ENCODE data around the gene CCDC85B. TPM values are rescaled to one million over a fixed set of nuclear protein-coding genes. Genes with fewer than 3 reads are reported as not detected.

The CCDC85B gene
- polyA plus RNA-seq, 3 donors = 20.8 to 35.2 (median 24.4) TPM

DNA sequence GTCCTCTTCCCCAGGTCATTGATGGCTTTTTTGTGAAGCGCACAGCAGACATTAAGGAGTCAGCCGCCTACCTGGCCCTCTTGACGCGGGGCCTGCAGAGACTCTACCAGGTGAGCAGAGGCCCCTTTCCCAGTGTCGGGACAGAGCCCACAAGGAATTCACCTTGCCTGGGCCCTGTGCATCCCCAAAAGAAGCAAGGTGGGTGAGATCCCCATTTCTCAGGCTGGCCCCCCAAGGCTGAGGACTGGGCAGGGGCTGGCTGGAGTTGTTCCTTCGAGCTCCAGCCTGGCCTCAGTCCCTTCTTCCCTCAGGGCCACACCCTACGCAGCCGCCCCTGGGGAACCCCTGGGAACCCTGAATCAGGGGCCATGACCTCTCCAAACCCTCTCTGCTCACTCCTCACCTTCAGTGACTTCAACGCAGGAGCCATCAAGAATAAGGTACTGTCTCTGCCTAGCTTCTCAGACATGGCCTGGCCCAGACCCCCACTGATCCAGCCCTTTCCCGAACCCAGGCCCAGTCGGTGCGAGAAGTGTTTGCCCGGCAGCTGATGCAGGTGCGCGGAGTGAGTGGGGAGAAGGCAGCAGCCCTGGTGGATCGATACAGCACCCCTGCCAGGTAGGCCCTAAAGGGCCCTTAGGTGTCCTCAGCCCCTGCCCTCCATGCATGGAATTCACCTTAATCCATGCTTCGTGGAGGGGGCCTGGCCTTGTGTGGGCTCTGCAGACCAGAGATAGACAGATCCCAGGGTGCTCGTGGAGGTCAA is 25.6 kb upstream of the CCDC85B start:
- WGBS (ENCODE audit: insufficient coverage) = 96% methylated on average over 18 of the region's 18 CpGs
- H3K9me3 Mint-ChIP-seq = no peaks in the 10 kb centered on the region
- peaks cover 40 to 60% of the 10 kb centered on the region in 2 donors for H3K36me3 Mint-ChIP-seq
- Histone ChIP-seq H3K4me2 (replicated peaks; ENCODE audit: extremely low read depth, low read length, poor library complexity, severe bottlenecking) (no peak overlapping the region), H4K20me1 (ENCODE audit: insufficient read depth, low read length) (peaks cover 43% of the 10 kb centered on the region), H2AFZ (ENCODE audit: insufficient read depth, low read depth, low read length, poor library complexity, severe bottlenecking) (no peak overlapping the region), H3K36me3 (replicated peaks in 1 of 2; ENCODE audit: control insufficient read depth in 1 of 2, insufficient read depth in 2 of 2, low read length in 2 of 2) (peaks cover 48 to 58% of the 10 kb centered on the region in 2 donors), H3K9me3 (replicated peaks in 1 of 2; ENCODE audit: control insufficient read depth in 1 of 2, insufficient read depth in 1 of 2, low read length in 2 of 2) (no peaks in the 10 kb centered on the region), H3K27me3 (ENCODE audit: control insufficient read depth in 2 of 2, insufficient read depth in 2 of 2, low read length in 2 of 2) (no peaks in the 10 kb centered on the region), H3K79me2 (ENCODE audit: insufficient read depth, low read length) (peaks cover 30% of the 10 kb centered on the region), H3K4me3 (replicated peaks in 1 of 3; ENCODE audit: low read depth in 2 of 3, low read length in 3 of 3) (no peak overlapping the region), H3K9ac (ENCODE audit: insufficient read depth, low read length, poor library complexity, severe bottlenecking) (no peak overlapping the region), H3K27ac (ENCODE audit: low read depth in 1 of 2, low read length in 2 of 2) (no peak overlapping the region), H3K4me1 (ENCODE audit: control insufficient read depth in 1 of 2, insufficient read depth in 2 of 2, low read length in 2 of 2) (peaks cover 16 to 28% of the 10 kb centered on the region in 2 donors)
- H3K27me3 Mint-ChIP-seq (ENCODE audit: low read depth in 3 of 3) = peaks cover 0 to 11% (median 5%) of the 10 kb centered on the region in 3 donors
- DNase-seq = no peak
- peak overlapping the region in 2 of 7 donors; percentile 43 to 53 for H3K27ac Mint-ChIP-seq
- no peak overlapping the region for H3K4me3 Mint-ChIP-seq
- TF ChIP-seq CTCF (IDR thresholded peaks at IDR 0.05) = no peak
- intact Hi-C loops (cut with micrococcal nuclease) = no loop called here
- H3K4me1 Mint-ChIP-seq = peaks cover 29% of the 10 kb centered on the region

GRCh38 chr11:65865550-65866172 is 24.8 kb upstream of the CCDC85B start:
- peak overlapping the region in 1 of 7 donors; percentile 12 for H3K27ac Mint-ChIP-seq
- H3K9me3 Mint-ChIP-seq = no peaks in the 10 kb centered on the region
- peaks cover 40 to 60% of the 10 kb centered on the region in 2 donors for H3K36me3 Mint-ChIP-seq
- Histone ChIP-seq H3K27ac (ENCODE audit: low read depth in 1 of 2, low read length in 2 of 2) (no peak overlapping the region), H3K79me2 (ENCODE audit: insufficient read depth, low read length) (peaks cover 27% of the 10 kb centered on the region), H3K36me3 (replicated peaks in 1 of 2; ENCODE audit: control insufficient read depth in 1 of 2, insufficient read depth in 2 of 2, low read length in 2 of 2) (peaks cover 48 to 58% of the 10 kb centered on the region in 2 donors), H3K4me1 (ENCODE audit: control insufficient read depth in 1 of 2, insufficient read depth in 2 of 2, low read length in 2 of 2) (peaks cover 17 to 28% of the 10 kb centered on the region in 2 donors), H3K4me3 (replicated peaks in 1 of 3; ENCODE audit: low read depth in 2 of 3, low read length in 3 of 3) (no peak overlapping the region), H4K20me1 (ENCODE audit: insufficient read depth, low read length) (peaks cover 43% of the 10 kb centered on the region), H3K9ac (ENCODE audit: insufficient read depth, low read length, poor library complexity, severe bottlenecking) (no peak overlapping the region), H3K4me2 (replicated peaks; ENCODE audit: extremely low read depth, low read length, poor library complexity, severe bottlenecking) (no peak overlapping the region), H2AFZ (ENCODE audit: insufficient read depth, low read depth, low read length, poor library complexity, severe bottlenecking) (no peak overlapping the region), H3K9me3 (replicated peaks in 1 of 2; ENCODE audit: control insufficient read depth in 1 of 2, insufficient read depth in 1 of 2, low read length in 2 of 2) (no peaks in the 10 kb centered on the region), H3K27me3 (ENCODE audit: control insufficient read depth in 2 of 2, insufficient read depth in 2 of 2, low read length in 2 of 2) (no peaks in the 10 kb centered on the region)
- intact Hi-C loops (cut with micrococcal nuclease) = no loop called here
- no peak for DNase-seq
- no peak overlapping the region for H3K4me3 Mint-ChIP-seq
- WGBS (ENCODE audit: insufficient coverage) = 94% methylated on average over 7 of the region's 9 CpGs
- TF ChIP-seq CTCF (IDR thresholded peaks at IDR 0.05) = no peak
- H3K4me1 Mint-ChIP-seq = peaks cover 29% of the 10 kb centered on the region
- peaks cover 4 to 18% (median 13%) of the 10 kb centered on the region in 3 donors for H3K27me3 Mint-ChIP-seq (ENCODE audit: low read depth in 3 of 3)
